GM23248 (cell line): ENCODE results near the gene COCH. TPM values are rescaled to one million over a fixed set of nuclear protein-coding genes. Genes with fewer than 3 reads are reported as not detected.
"Not testable (repeated sequence)": the region's sequence is repeated elsewhere in the genome, so short reads cannot be mapped to it uniquely, and the experiment has no call there.

Experiments used
- DNase-seq: peaks from one replicate; pipeline ENCODE4 v3.0.0-alpha.2; 2015
- H2AFZ ChIP-seq: fragments of 200-600 bp; sonication (generic); 2 replicates; pipeline ENCODE4 v1.6.1; 2016; ENCODE audit warnings: antibody characterized with exemption
- H3F3A ChIP-seq: fragments of 200-600 bp; sonication (generic); 2 replicates; pipeline ENCODE4 v1.6.1; 2016; ENCODE audit warnings: mild to moderate bottlenecking, antibody characterized with exemption, mixed run types; ENCODE audit not compliant: insufficient read depth
- H3K27ac ChIP-seq: fragments of 200-600 bp; sonication (generic); 2 replicates; pipeline ENCODE4 v1.5.1; 2016; ENCODE audit warnings: mild to moderate bottlenecking
- H3K27me3 ChIP-seq: fragments of 200-600 bp; sonication (generic); replicated peaks from 2 replicates; pipeline ENCODE4 v1.6.1; 2016; ENCODE audit warnings: mild to moderate bottlenecking; ENCODE audit not compliant: insufficient read depth
- H3K36me3 ChIP-seq: fragments of 200-600 bp; sonication (generic); 2 replicates; pipeline ENCODE4 v1.6.1; 2016; ENCODE audit warnings: low read depth, mild to moderate bottlenecking
- H3K4me1 ChIP-seq: fragments of 200-600 bp; sonication (generic); 2 replicates; pipeline ENCODE4 v1.6.1; 2016; ENCODE audit warnings: mild to moderate bottlenecking; ENCODE audit not compliant: insufficient read depth
- H3K4me2 ChIP-seq: fragments of 200-600 bp; sonication (generic); one replicate; pipeline ENCODE4 v1.6.1; 2016; ENCODE audit warnings: mild to moderate bottlenecking; ENCODE audit not compliant: unreplicated experiment
- H3K4me3 ChIP-seq: fragments of 200-600 bp; sonication (generic); 2 replicates; pipeline ENCODE4 v1.5.1; 2016; ENCODE audit warnings: mild to moderate bottlenecking
- H3K79me2 ChIP-seq: fragments of 200-600 bp; sonication (generic); 2 replicates; pipeline ENCODE4 v1.6.1; 2016; ENCODE audit warnings: mild to moderate bottlenecking; ENCODE audit not compliant: insufficient read depth
- H3K9ac ChIP-seq: fragments of 200-600 bp; sonication (generic); 2 replicates; pipeline ENCODE4 v1.6.1; 2016; ENCODE audit warnings: mild to moderate bottlenecking
- H3K9me2 ChIP-seq: fragments of 200-600 bp; sonication (generic); 2 replicates; pipeline ENCODE4 v1.6.1; 2016; ENCODE audit warnings: mixed run types, mild to moderate bottlenecking, moderate library complexity; ENCODE audit not compliant: insufficient read depth
- H3K9me3 ChIP-seq: fragments of 200-600 bp; sonication (generic); one replicate; pipeline ENCODE4 v1.6.1; 2017; ENCODE audit warnings: low read depth
- H4K20me1 ChIP-seq: fragments of 200-600 bp; sonication (generic); 2 replicates; pipeline ENCODE4 v1.6.0; 2016; ENCODE audit not compliant: insufficient read depth
- EZH2 ChIP-seq: fragments of 200-600 bp; sonication (generic); IDR thresholded peaks from 2 replicates; pipeline ENCODE4 v1.6.1; 2018; ENCODE audit warnings: antibody characterized with exemption, mild to moderate bottlenecking; ENCODE audit not compliant: insufficient read depth, poor library complexity, severe bottlenecking
- EZH2phosphoT487 ChIP-seq: fragments of 200-600 bp; sonication (generic); IDR thresholded peaks from 2 replicates; pipeline ENCODE4 v1.6.1; 2018; ENCODE audit warnings: antibody characterized with exemption, moderate library complexity, mild to moderate bottlenecking, low read depth; ENCODE audit not compliant: insufficient read depth
- WGBS, 2 experiments: methylation state at CpG; one replicate each; pipeline ENCODE4 v1.1.6; 2015 to 2017; ENCODE audit warnings: low lambda C conversion rate in 2 of 2, low coverage in 1 of 2; ENCODE audit errors: missing lambda C conversion rate in 2 of 2; 5-methylcytosine and 5-hydroxymethylcytosine counted together
- in situ Hi-C: fragments of 300-500 bp; cut with MboI; formaldehyde crosslinking; loops from 2 replicates; pipeline ENCODE4 v1.15.0; 2020
- polyA plus RNA-seq: library from polyadenylated mRNA; unstranded; fragments of >200 nt; fragmentation: Nextera tagmentation; extraction: Ambion mirVana; gene quantifications from 2 replicates; pipeline ENCODE4 v1.2.1, GENCODE V29; 2016
- total RNA-seq: library from RNA; depleted of rRNA; stranded (reverse); fragments of >200 nt; shearing (Covaris generic); gene quantifications from 2 replicates; pipeline ENCODE4 v1.2.3, GENCODE V29; 2014

COCH gene
- total and polyA plus RNA-seq, 2 experiments from 2014 or later = not detected

GRCh38 chr14:30915596-30915995, 41.2 kb downstream of the COCH start:
- TF ChIP-seq EZH2 = no peak
- TF ChIP-seq EZH2phosphoT487 = no peak
- 17 to 20% methylated on average over 2 of the region's 2 CpGs for WGBS, 2 experiments
- no peaks in the 10 kb centered on the region for H3K27me3 ChIP-seq
- peaks cover 13% of the 10 kb centered on the region for H3K79me2 ChIP-seq
- no peaks in the 10 kb centered on the region for H4K20me1 ChIP-seq
- no peaks in the 10 kb centered on the region for H3F3A ChIP-seq
- no peaks in the 10 kb centered on the region for H3K9me2 ChIP-seq
- H3K36me3 ChIP-seq = peaks cover 13% of the 10 kb centered on the region
- H3K9ac ChIP-seq = no peak overlapping the region
- no peak overlapping the region for H3K4me2 ChIP-seq
- H2AFZ ChIP-seq = no peak overlapping the region
- in situ Hi-C loops = no loop called here
- no peaks in the 10 kb centered on the region for H3K4me1 ChIP-seq
- H3K9me3 ChIP-seq = no peaks in the 10 kb centered on the region
- H3K4me3 ChIP-seq = no peak overlapping the region
- H3K27ac ChIP-seq = no peak overlapping the region
- DNase-seq = peak; percentile 3

- Histone ChIP-seq H3K79me2 (peaks cover 29% of the 10 kb centered on the region), H3K9me2 (no peaks in the 10 kb centered on the region), H3K36me3 (0 out of 2 replicates have a peak, but pooled peaks cover 6% of the 10 kb centered on the region), H3K9me3 (no peaks in the 10 kb centered on the region), H2AFZ (no peak overlapping the region), H4K20me1 (no peaks in the 10 kb centered on the region), H3K4me1 (peaks cover 7% of the 10 kb centered on the region), H3F3A (no peaks in the 10 kb centered on the region), H3K4me3 (no peak overlapping the region), H3K27me3 (no peaks in the 10 kb centered on the region), H3K9ac (no peak overlapping the region), H3K4me2 (no peak overlapping the region), H3K27ac (no peak overlapping the region)
- peak; percentile 24 for DNase-seq
- 96 to 100% methylated on average over 1 of the region's 1 CpG for WGBS, 2 experiments
- no peak for TF ChIP-seq EZH2
- no peak for TF ChIP-seq EZH2phosphoT487
- in situ Hi-C loops = no loop called here
Observed at GRCh38 chr14:30921305-30921704, 46.9 kb downstream of the COCH start.

- TF ChIP-seq EZH2phosphoT487 (no peak), EZH2 (no peak)
- H3K27ac ChIP-seq = no peak overlapping the region
- H3K79me2 ChIP-seq = peaks cover 24% of the 10 kb centered on the region
- H3K4me1 ChIP-seq = peaks cover 7% of the 10 kb centered on the region
- no peak for DNase-seq
- no peaks in the 10 kb centered on the region for H3K27me3 ChIP-seq
- no peaks in the 10 kb centered on the region for H3F3A ChIP-seq
- in situ Hi-C loops = no loop called here
- H3K9me3 ChIP-seq = no peaks in the 10 kb centered on the region
- WGBS, 2 experiments = 98 to 100% methylated on average over 2 of the region's 2 CpGs
- H3K4me2 ChIP-seq = no peak overlapping the region
- no peak overlapping the region for H3K4me3 ChIP-seq
- H2AFZ ChIP-seq = no peak overlapping the region
- no peaks in the 10 kb centered on the region for H4K20me1 ChIP-seq
- H3K9me2 ChIP-seq = no peaks in the 10 kb centered on the region
- H3K36me3 ChIP-seq = 0 out of 2 replicates have a peak, but pooled peaks cover 6% of the 10 kb centered on the region
- no peak overlapping the region for H3K9ac ChIP-seq
Observed at GRCh38 chr14:30921788-30922187, 47.4 kb downstream of the COCH start.

- 93 to 94% methylated on average over 2 of the region's 2 CpGs for WGBS, 2 experiments
- Histone ChIP-seq H3K36me3 (no peaks in the 10 kb centered on the region), H4K20me1 (no peaks in the 10 kb centered on the region)
Observed at GRCh38 chr14:30925254-30925653, 50.9 kb downstream of the COCH start.

GRCh38 chr14:30928462-30928861, 54.1 kb downstream of the COCH start:
- Histone ChIP-seq H2AFZ (no peak overlapping the region), H3K36me3 (0 out of 2 replicates have a peak, but pooled peaks cover 6% of the 10 kb centered on the region), H3K4me1 (peaks cover 13% of the 10 kb centered on the region; the same call in 1 of the 2 replicates), H3K4me3 (no peak overlapping the region), H3K4me2 (no peak overlapping the region), H3K9me3 (no peaks in the 10 kb centered on the region), H3K27ac (no peak overlapping the region), H3K79me2 (peaks cover 6% of the 10 kb centered on the region; the same call in 1 of the 2 replicates), H4K20me1 (no peaks in the 10 kb centered on the region), H3K9me2 (no peaks in the 10 kb centered on the region), H3K9ac (no peak overlapping the region), H3F3A (no peaks in the 10 kb centered on the region), H3K27me3 (no peaks in the 10 kb centered on the region)
- DNase-seq = peak; percentile 23
- TF ChIP-seq EZH2phosphoT487 = no peak
- TF ChIP-seq EZH2 = no peak
- in situ Hi-C loops = no loop called here

More at GRCh38 chr14:30925254-30925653, 50.9 kb downstream of the COCH start:
- no peak for DNase-seq
- Histone ChIP-seq H3K4me2 (no peak overlapping the region), H3K27me3 (no peaks in the 10 kb centered on the region), H3K9me3 (no peaks in the 10 kb centered on the region), H3K4me1 (peaks cover 12% of the 10 kb centered on the region), H2AFZ (no peak overlapping the region), H3F3A (no peaks in the 10 kb centered on the region), H3K4me3 (no peak overlapping the region), H3K9ac (no peak overlapping the region), H3K79me2 (peaks cover 25% of the 10 kb centered on the region; the same call in 1 of the 2 replicates), H3K9me2 (no peaks in the 10 kb centered on the region), H3K27ac (no peak overlapping the region)
- TF ChIP-seq EZH2phosphoT487 (no peak), EZH2 (no peak)
- in situ Hi-C loops = no loop called here

GRCh38 chr14:30933937-30934336, 59.6 kb downstream of the COCH start:
- H3F3A ChIP-seq = peaks cover 11% of the 10 kb centered on the region; the same call in 1 of the 2 replicates
- H2AFZ ChIP-seq, H3K27ac ChIP-seq, H3K9me3 ChIP-seq, H3K4me1 ChIP-seq, in situ Hi-C loops, H3K27me3 ChIP-seq, H3K9ac ChIP-seq, H4K20me1 ChIP-seq, H3K4me2 ChIP-seq, H3K9me2 ChIP-seq, H3K4me3 ChIP-seq, DNase-seq: not testable (repeated sequence)
- H3K79me2 ChIP-seq = peaks cover 12% of the 10 kb centered on the region; the same call in 1 of the 2 replicates
- H3K36me3 ChIP-seq = peaks cover 28% of the 10 kb centered on the region
- 97% methylated on average over 13 of the region's 13 CpGs for WGBS, 2 experiments
